Activated naive CD4-positive, alpha-beta T cell treated with Interleukin-2 at 50 U/mL for 16 hours (primary cell): ENCODE results near the gene PLEKHM1.
A peak's percentile ranks its signal among the peaks of the same experiment; 100 is the strongest.
"Not testable (repeated sequence)": the region's sequence is repeated elsewhere in the genome, so short reads cannot be mapped to it uniquely, and the experiment has no call there.

Source experiments
- DNase-seq: peaks from one replicate; pipeline ENCODE4 v3.0.0-alpha.2; 2020

Gene PLEKHM1

GRCh38 chr17:45490615-45491433 lies at the start of gene PLEKHM1:
PLEKHM1 (minus strand) TSS chr17:45490721; CDS start chr17:45482484, 8,237 bp downstream.
- peak; percentile 85 for DNase-seq

- DNase-seq, result not testable (repeated sequence)
Observed at GRCh38 chr17:45538168-45538567, 47.6 kb upstream of the PLEKHM1 start.

- DNase-seq, result not testable (repeated sequence)
Observed at GRCh38 chr17:45506072-45506471, 15.6 kb upstream of the PLEKHM1 start.

- DNase-seq, result not testable (repeated sequence)
Observed at GRCh38 chr17:45505183-45505582, 14.7 kb upstream of the PLEKHM1 start.

GRCh38 chr17:45501092-45501707 lies 10.7 kb upstream of the PLEKHM1 start:
- peak; percentile 4 for DNase-seq

- not testable (repeated sequence) for DNase-seq
Observed at GRCh38 chr17:45500478-45500877, 10.0 kb upstream of the PLEKHM1 start.

- not testable (repeated sequence) for DNase-seq
Observed at GRCh38 chr17:45499208-45499607, 8.7 kb upstream of the PLEKHM1 start.

- DNase-seq, result not testable (repeated sequence)
Observed at GRCh38 chr17:45498377-45498776, 7.9 kb upstream of the PLEKHM1 start.

GRCh38 chr17:45497449-45497848 lies 6.9 kb upstream of the PLEKHM1 start:
- DNase-seq, result not testable (repeated sequence)

GRCh38 chr17:45496507-45496906 lies 6.0 kb upstream of the PLEKHM1 start:
- not testable (repeated sequence) for DNase-seq

- DNase-seq, result not testable (repeated sequence)
Observed at GRCh38 chr17:45494556-45494955, 4.0 kb upstream of the PLEKHM1 start.

GRCh38 chr17:45492156-45492555 lies 1.6 kb upstream of the PLEKHM1 start:
- not testable (repeated sequence) for DNase-seq

GRCh38 chr17:45490198-45490597 lies 323 bp downstream of the PLEKHM1 start:
- peak; percentile 9 for DNase-seq

GRCh38 chr17:45487704-45488103 lies 2.8 kb downstream of the PLEKHM1 start:
- DNase-seq, result not testable (repeated sequence)

GRCh38 chr17:45483591-45484216 lies 6.8 kb downstream of the PLEKHM1 start:
- not testable (repeated sequence) for DNase-seq

- not testable (repeated sequence) for DNase-seq
Observed at GRCh38 chr17:45483177-45483576, 7.3 kb downstream of the PLEKHM1 start.

- DNase-seq, result not testable (repeated sequence)
Observed at GRCh38 chr17:45482317-45482716, 8.2 kb downstream of the PLEKHM1 start.

- not testable (repeated sequence) for DNase-seq
Observed at GRCh38 chr17:45475436-45475835, 15.1 kb downstream of the PLEKHM1 start.

- not testable (repeated sequence) for DNase-seq
Observed at GRCh38 chr17:45472249-45472648, 18.3 kb downstream of the PLEKHM1 start.

GRCh38 chr17:45469204-45469563 lies 21.3 kb downstream of the PLEKHM1 start:
- DNase-seq, result not testable (repeated sequence)

GRCh38 chr17:45468293-45469203 lies 22.0 kb downstream of the PLEKHM1 start:
- DNase-seq, result not testable (repeated sequence)
